HK-2 (cell line): ENCODE results near the gene RNF113B.

Experiments
- DNase-seq: peaks from one replicate; pipeline ENCODE4 v3.0.0-alpha.2; 2018; ENCODE audit not compliant: unreplicated experiment

Gene RNF113B

DNA sequence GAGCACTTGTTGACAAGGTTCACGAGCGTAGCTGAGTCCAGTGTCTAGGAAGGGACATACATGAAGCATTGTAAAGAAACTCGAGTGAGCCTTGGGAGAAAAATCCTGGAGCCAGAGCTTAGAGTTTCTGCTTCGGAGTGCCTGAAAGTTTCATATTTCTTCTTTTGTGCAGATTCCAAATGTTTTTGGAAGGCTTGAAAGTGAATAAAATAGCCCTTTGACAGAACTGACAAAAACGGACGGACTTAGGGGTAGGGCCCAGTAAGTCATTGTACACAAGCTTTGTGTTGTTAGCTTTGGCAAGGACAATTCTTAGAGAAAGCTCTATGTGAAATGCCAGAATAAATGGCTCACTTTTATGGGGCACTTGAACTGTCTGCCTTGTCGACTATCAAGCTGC is 2.8 kb downstream of the RNF113B start:
- no peak for DNase-seq

DNA sequence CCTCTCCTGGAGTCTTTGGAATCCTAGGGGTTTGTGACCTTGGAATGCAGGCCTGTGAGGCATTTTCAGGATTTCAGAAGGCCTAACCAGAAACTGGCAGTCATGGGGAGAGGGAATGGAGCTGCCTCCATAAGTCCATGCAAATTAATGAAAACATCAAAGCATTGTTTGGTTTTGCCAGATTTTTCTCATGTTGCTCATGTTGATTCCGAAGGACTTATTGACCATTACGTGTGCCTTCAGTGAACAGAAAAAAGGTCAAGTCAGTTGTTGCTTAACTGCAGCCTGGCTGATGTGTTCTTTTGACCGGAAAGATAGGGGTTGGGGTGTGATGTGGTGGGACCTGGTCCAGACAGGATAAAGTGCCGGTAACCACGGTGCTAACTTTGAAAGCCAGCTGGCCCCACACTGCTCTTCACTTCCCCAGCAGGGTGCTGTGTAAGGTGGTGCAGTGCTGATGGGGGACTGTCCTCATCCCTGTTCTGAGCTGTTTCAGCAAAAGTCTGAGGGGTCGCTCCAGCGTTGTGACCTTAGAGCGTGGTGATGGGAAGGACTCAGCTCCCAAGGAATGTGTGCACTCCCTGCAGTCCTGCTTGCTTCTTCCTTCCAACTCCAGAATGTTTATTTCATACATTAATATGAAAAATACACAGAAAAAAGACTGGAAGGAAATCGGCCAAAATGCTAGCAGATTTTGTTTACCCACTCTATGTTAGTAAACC is 3.5 kb downstream of the RNF113B start:
- DNase-seq: peak; percentile 31

DNA sequence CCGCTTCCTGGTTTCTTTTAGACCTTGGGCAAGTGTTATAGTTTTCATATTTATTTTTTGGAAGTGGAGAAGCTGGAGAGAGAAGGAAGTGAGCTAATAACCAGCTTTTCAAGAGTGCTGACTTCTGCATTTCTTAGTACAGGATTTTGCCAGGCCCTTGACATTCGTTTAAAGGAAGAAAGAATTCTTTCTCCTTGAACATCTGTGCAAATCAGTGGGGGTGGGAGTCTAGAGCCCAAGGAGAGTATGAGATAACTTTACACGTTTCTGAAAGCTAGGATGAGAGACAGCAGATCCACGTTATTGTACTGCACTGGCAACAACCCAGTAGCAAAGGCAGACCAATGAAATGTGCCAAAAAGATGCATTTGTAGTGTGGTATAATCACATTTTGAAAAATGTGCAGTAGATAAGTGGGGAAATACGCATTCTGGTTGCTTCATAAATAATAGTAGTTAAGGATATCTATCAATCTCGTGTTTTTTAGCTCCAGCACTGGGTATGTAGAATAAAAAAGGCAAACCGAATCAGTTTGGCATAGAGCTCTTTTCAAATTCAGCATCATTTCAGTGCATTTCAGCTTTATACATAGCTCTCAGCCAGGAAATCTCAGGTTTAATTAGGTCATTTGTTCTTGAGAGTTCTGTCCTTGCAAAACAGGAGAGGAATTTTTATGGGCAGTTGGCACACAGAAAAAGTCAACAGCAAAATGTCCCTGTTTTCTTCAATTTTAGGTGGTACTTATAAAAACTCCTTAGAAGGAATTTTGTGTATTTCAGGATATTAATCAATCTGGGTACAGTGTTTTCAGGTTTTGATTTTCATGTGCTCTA is 4.3 kb downstream of the RNF113B start:
- DNase-seq: no peak

DNA sequence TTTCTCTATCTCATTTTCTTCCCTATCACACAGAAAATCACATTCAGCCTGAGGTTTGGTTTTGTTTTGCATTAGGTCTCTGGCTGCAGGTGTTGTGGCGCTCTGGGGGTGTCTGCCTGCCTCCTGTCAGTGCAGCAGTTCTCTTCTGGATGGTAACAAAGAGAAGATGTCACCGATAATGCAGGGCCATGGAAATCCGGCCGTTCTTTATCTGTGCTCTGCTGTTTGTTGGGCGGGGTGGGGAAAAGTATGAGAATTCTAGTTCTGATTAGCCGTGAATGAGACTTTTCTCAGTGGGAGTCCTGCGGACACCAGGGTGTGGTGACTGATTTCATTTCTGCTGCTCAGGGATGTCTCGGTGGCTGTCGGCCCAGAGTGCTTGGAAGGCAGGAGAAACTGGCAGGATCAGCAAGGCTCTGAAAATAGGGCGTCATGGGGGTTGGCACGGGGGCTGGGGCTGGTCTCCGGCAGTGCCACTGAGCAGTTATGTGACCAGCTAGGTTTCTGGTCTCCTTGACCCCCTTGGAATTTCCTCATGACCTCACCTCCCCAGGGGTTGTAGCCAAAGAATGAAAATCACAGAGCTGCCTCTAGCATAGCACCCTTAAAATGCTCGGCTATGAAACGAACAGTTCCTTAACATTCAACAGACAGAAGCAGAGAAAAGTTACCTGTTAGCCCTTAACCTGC is 5.0 kb downstream of the RNF113B start:
- DNase-seq: peak; percentile 11

DNA sequence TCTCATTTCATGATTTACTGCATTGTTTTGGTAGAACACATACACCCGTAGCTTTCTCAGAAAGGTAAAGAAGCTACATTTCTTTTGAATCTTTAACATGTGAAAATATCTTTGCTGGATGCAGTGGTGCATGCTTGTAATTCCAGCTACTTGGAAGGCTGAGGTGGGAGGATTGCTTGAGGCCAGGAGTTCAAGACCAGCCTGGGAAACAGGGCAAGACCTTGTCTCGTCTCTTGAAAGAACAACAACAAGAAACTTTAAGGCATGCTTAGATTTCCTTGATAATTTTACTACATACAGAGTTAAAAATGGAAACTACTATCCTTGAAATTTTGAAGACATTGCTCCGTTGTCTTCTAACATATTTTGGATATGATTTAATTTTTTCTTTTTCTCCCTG is 7.7 kb downstream of the RNF113B start:
- DNase-seq: no peak

DNA sequence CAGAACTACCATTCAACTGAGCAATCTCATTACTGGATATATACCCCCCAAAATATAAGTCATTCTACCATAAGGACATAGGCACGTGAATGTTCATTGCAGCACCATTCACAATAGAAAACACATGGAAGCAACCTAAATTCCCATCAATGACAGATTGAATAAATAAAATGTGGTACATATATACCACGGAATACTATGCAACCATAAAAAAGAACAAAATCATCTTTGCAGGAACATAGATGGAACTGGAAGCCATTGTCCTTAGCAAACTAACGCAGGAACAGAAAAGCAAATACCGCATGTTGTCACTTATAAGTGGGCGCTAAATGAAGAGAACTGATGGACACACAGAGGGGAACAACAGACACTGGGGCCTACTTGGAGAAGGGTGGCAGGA is 14.1 kb downstream of the RNF113B start:
- no peak for DNase-seq

DNA sequence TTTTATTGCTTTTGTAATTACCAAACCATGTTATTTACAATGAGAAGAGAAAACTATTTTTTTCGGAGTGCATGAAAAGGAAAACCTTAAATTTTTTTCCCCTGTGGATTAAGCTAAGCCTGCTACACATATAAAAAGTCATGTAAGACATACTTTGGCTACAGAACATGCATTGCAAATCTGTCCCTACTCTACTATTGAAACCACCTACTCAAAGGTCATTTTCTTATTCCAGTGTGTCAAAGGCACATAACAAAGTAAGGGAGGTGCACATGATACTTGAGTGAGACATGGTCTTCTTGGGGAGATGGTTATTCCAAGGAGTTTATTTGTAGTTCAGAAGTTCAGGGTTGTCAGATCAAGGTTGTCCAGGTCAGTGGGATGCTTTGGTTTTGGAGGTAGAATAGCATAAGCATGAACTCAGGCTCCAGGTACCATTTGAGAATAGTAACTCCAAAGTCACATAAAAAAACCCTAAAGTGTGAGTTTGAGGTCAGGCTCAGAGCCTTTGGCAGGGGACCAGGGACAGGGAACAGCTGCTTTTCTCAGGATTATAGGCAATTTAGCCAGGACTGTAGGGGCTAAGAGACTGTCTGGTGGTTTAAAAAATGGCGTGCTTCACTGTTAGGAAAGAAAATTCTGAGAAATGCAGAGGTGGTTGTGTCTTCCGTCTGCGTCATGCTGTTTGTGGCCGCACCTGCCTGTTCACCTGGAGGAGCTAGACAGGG is 18.7 kb downstream of the RNF113B start:
- DNase-seq: no peak

DNA sequence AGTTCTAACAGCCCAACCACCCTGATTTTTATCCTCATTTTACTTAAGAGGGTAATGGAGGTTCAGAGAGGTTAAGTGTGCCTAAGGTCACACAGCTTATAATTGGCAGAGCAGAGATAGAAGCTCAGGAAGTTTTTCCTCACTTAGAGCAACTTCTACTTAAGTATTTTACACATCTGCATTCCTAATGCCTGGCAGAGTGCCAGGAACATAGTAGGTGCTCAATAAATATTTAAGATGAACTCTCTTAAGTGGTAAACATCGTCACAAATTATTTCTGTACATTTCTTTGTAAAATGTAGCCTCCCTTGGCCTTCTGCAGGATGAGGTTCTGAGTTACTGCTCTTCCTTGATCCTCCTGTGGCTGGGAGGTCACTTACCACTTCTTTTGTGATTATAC is 19.5 kb downstream of the RNF113B start:
- DNase-seq: no peak

DNA sequence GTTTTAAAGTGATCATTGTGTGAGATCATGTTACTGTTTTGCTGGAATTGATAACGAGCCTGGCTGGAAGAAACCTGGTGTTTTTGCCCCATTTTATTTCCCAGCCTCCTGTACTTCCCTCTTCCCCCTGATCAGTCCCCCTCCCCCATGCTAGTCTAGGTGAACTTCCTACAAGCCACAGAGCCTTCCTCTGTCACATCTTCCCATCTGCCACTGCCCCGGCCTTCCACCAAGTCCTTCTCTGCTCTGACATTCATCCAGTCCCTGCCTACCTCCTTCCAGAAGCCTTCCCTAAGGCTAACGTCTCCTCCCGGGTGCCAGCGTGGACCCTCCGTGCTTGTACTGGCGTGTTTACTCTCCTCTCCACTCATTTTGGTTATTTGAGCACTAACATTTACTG is 19.9 kb downstream of the RNF113B start:
- no peak for DNase-seq

DNA sequence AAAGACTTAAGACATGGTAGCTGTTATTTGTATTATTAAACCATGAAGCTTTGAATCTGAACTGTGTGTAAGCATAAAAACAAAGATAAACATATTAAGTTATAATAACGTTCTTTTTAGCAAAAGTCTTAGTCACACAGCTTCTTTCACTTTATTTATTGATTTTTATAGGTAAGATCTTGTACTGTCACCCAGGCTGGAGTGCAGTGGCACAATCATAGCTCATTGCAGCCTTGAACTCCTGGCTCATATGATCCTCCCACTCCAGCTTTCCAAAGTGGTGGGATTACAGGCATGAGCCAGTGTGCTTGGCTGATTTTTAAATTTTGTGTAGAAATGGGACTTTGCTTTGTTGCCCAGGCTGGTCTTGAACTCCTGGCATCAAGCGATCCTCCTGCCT is 20.8 kb downstream of the RNF113B start:
- DNase-seq: no peak

DNA sequence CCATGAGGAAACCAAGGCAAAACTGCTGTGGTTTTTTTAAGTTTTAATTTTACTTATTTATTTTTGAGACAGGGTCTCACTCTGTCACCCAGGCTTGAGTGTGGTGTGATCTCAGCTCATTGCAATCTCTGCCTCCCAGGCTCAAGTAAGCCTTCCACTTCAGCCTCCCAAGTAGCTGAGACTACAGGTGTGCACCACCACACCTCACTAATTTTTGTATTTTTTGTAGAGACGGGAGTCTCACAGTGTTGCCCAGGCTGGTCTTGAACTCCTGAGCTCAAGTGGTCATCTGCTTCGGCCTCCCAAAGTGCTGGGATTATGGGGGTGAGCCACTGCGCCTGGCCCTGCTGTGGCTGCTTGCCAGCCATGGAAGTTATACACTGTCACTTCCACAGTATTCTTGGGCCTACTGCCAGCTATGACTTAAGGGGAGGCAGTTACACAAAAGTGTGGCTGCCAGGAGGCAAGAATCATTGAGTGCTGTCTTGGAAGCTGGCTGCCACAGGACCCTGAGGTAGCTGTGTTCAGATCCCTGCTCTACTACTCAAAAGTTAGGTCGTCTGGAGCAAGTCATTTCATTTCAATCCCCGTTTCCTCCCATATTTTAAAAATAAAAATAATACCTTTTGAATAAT is 21.5 kb downstream of the RNF113B start:
- DNase-seq: no peak

DNA sequence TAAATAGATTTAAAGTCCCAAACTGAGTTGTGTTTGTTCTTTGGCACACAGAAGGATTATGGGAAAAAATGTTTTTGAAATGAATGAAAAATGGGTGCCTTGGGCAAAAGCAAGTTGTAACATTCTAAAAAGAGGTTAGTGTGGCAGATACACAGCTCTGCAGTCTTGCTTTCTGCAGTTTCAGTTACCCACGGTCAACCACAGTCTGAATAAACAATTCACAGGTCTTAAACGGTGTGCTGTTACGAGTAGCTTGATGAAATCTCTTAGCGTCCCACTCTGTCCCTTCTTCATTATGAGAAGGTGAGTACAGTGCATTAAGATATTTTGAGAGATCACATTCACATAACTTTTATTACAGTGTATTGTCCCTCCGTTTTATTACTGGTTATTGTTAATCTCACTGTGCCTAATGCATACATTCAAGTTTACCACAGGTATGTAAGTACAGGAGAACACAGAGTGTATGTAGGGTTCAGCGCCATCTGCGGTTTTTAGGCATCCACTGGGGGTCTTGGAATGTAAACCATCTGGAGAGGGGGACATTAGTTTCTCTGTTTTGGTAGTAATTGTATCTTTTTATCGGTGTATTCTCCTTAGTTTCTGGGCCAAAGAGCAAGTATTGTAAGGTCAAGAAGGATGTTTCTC is 26.1 kb downstream of the RNF113B start:
- DNase-seq: no peak

DNA sequence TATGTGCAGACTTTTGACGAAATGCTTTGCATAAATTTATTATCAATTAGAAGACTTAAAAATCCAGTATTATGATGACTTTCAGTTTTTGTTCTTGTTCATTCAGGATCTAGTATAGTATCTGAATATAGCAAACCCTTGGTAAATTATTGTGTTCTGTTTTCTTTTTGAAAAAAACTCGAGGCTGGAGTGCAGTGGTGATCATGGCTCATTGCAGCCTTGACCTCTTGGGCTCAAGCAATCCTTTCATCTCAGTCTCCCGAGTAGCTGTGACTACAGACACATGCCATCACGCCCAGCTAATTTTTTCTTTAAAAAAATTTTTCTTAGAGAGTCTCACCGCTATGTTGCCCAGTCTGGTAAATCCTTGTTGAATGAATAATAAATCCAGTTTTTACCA is 29.5 kb downstream of the RNF113B start:
- DNase-seq: no peak

DNA sequence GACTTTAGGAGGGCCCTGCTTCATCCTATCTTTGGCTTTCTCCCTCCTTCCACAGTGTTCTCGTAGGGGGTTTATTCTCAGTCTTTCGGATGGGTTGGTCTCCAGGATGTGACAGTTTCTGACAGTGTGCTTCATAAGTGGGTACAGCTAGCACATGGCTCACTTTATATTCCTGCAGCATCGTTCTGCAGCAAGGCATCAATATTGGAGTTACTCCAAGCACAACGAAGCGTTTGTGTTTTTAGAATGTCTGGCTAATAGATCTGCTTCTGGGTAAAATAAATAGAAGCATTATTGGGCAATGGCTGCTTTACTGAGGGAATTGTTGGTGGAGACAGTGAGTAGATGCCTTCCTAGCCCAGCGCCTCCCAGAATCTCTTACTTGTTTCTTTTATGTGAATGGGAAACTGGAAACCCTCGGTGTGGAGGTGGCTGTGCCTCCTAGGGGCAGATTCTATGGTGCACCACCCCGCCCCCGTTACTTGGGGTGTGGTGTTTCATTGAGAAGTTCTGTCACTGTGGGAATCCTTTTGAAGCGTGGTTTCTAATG is 32.2 kb downstream of the RNF113B start:
- peak; percentile 25 for DNase-seq

DNA sequence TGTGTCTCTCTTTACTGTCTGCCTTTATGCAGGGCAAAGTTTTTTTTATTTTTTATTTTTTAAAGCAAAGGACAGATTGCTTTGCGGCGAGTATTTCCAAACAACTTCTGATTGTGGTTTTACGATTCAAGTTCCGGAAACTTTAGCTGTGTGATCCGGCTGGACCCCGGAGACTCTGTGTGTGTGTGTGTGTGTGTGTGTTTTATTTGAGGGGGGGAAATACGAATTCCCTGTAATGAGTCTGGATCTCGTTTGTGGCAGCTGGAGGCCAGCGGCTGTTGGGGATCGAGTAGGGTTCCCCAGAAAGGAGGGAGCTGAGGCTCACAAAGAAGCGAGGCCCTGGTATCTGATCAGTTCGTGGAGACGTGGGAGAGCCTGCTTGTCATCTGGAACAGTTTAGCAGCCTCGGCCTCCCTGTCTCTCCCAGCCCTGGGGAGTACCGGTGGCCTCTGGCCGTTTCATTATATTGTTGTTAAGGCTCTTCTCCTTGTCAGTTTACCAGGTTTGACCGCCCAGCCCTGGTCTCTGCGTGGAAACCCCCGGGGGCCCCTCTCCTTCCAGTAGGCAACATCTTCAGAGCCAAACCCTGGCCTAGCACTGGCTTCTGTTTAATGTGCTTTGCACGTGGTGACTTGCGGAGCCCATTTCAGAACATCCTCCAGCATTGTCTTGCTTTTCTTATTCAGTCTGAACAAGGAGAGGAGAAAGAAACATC is 32.9 kb downstream of the RNF113B start:
- DNase-seq: peak; percentile 14

DNA sequence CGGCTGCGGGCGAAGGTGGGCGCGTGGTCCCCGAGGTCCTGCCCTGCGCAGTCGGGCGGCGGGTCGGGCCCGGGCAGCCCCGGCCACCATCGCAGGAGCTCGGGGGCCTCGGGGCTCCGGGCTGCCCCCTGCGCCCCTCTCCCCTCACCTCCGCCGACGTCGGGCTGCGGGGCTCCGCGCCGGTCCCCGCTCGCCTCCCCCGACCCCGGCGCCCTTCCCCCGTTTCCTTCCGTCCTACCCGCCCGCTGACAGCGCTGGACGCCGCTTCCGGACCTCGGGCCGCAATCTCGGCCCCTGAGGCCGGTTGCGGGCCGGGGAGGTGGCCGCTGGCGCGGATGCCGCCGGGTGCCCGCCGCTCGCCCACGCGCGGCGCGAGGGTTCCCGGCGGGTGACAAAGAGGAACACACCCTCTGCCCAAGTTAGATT is 33.5 kb downstream of the RNF113B start:
- DNase-seq: peak; percentile 20

DNA sequence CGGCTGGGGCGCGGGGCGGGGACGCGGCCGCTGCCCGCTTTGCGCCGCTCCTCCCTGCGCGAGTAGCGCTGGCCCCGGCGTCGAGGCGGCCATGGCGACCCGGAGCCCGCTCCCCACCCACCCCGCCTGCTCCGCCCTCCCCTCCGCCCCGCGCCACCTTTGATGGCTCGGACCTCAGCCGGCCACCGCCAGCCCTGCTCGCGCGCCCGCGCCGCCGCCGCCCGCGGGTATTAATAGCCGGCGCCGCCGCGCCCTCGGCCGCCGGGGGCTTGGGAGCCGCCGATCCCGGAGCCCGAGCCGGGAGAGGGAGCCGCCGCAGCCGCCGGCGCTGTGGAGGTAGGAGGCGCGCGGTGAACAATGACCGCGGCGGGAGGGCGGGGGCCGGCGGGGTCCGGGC is 33.9 kb downstream of the RNF113B start:
- DNase-seq: no peak

DNA sequence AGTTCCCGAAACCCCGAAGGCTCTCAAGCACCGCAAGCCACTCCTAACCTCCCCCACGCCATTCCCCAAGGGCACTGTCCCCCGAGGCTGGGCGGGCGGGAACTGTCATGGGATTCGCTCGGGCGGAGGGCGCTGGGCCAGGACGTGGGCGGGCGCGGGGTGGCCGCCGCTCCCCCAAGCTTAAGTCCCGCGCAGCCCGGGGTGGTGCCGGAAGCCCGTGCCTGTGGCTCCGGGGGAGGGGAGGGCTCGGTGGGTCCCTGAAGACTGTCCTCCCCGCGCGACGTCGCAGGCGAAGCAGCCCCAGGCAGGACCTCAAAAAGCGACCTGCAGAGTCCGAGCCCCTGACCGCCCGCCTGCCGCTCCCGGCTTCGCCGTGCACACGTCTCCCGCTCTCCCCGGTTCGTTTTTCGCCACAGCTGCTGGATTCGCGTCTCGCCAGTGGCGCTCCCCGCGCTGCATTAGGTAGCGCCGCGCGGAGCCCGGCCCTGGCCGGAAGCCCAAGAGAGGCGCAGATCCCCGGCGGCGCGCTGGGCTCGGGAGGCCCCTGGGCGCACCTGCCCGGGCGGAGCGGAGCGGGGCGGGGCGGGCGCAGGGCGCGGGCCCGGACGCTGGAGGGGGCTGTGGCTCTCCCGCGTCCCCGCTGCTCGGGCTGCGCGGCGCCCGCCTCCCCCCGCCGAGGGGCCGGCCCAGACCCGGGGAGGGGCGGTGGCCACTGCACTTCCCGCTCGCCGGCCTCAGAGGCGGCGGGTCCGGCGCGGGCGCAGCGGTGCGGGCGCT is 34.5 kb downstream of the RNF113B start, which contains the start of gene FARP1:
Gene FARP1, plus strand, starts transcription at position 715 of the 777 bp plus-strand sequence. CDS start 70,149 bp downstream, outside the sequence.
- peak; percentile 73 for DNase-seq
